K562 (cell line): ENCODE measurements around the gene DOCK3. TPM values are rescaled to one million over a fixed set of nuclear protein-coding genes. Genes with fewer than 3 reads are reported as not detected.

Source experiments
- ATAC-seq: fragments of 200-7000 bp; cut with Tn5 transposase; 3 replicates; pipeline ENCODE4 v1.9.1; 2020; ENCODE audit warnings: moderate library complexity
- BruUV-seq: library from RNA; stranded (reverse); fragments of 400-500 nt; replicated peaks from 2 replicates; lab custom pipeline; 2021; lab: Mats Ljungman, UMichigan
- CTCF ChIA-PET: fragments of 300-600 bp; formaldehyde crosslinking; extraction: SDS; loops from one replicate; lab custom pipeline; 2021; ENCODE audit warnings: low intra/inter-chr PET ratio; lab: Yijun Ruan, JAX
- POLR2A ChIA-PET: fragments of 300-600, 350-650 bp; sonication (Branson Sonifier 250); formaldehyde crosslinking; extraction: SDS; loops from one replicate; lab custom pipeline; 2021; ENCODE audit warnings: antibody characterized with exemption, inconsistent platforms; lab: Yijun Ruan, JAX
- DNase-seq, 4 experiments: peaks; one replicate each; pipeline versions ENCODE4 v3.0.0 to v3.0.0-alpha.2; 2011 to 2018; ENCODE audit warnings: low spot score in 3 of 4, mixed read lengths in 3 of 4; ENCODE audit errors: extremely low read depth in 1 of 4
- FAIRE-seq: peaks from 2 replicates; lab custom pipeline; 2011; peaks lifted over from hg19 to GRCh38; lab: Jason Lieb, UNC
- H2AFZ ChIP-seq: 2 replicates; pipeline ENCODE4 v1.6.0; 2011; ENCODE audit warnings: low read depth, low read length, control low read depth, inconsistent platforms
- H3K27ac ChIP-seq: fragments of 200-600 bp; 3 replicates; pipeline ENCODE4 v1.8.0; 2011; ENCODE audit warnings: low read depth, mild to moderate bottlenecking, control low read depth, inconsistent platforms, low read length, moderate library complexity, mixed read lengths; ENCODE audit errors: extremely low read depth
- H3K27me3 ChIP-seq, 2 experiments: fragments of 300-600 bp in 1 of 2; 2 replicates in 1 of 2; 3 replicates in 1 of 2; pipeline versions ENCODE4 v1.6.0 to v1.8.0; 2011; ENCODE audit warnings: inconsistent platforms in 2 of 2, low read length in 2 of 2, mild to moderate bottlenecking in 1 of 2, mixed read lengths in 1 of 2, moderate library complexity in 1 of 2; ENCODE audit not compliant: control insufficient read depth in 2 of 2, insufficient read depth in 2 of 2
- H3K36me3 ChIP-seq: fragments of 300-600 bp; 3 replicates; pipeline ENCODE4 v1.8.0; 2011; ENCODE audit warnings: mild to moderate bottlenecking, low read length, inconsistent platforms; ENCODE audit not compliant: control insufficient read depth, insufficient read depth
- H3K4me1 ChIP-seq, 2 experiments: fragments of 200-600 bp in 1 of 2; replicated peaks in 1 of 2; 2 replicates in 1 of 2; 3 replicates in 1 of 2; pipeline versions ENCODE4 v1.5.1 to v1.8.0; 2011; ENCODE audit warnings: inconsistent platforms in 2 of 2, low read length in 2 of 2, mild to moderate bottlenecking in 1 of 2, mixed read lengths in 1 of 2, moderate library complexity in 1 of 2; ENCODE audit not compliant: control insufficient read depth in 2 of 2, insufficient read depth in 2 of 2
- H3K4me2 ChIP-seq: 2 replicates; pipeline ENCODE4 v1.6.1; 2011; ENCODE audit warnings: low read length, control low read depth, inconsistent platforms, mixed read lengths; ENCODE audit not compliant: insufficient read depth
- H3K4me3 ChIP-seq: fragments of 200-600 bp; sonication (generic), shearing (Covaris generic); 2 replicates; pipeline ENCODE4 v1.5.1; 2016; ENCODE audit warnings: control low read depth, inconsistent platforms
- H3K79me2 ChIP-seq: fragments of 200-600 bp; 3 replicates; pipeline ENCODE4 v1.8.0; 2011; ENCODE audit warnings: low read length, inconsistent platforms; ENCODE audit not compliant: control insufficient read depth, insufficient read depth
- H3K9ac ChIP-seq, 2 experiments: 2 replicates each; pipeline versions ENCODE4 v1.6.0 to v1.6.1; 2011; ENCODE audit warnings: low read depth in 2 of 2, low read length in 2 of 2, control low read depth in 1 of 2, inconsistent platforms in 1 of 2, mild to moderate bottlenecking in 1 of 2, mixed read lengths in 1 of 2; ENCODE audit not compliant: insufficient read depth in 1 of 2
- H3K9me1 ChIP-seq: one replicate; pipeline ENCODE4 v1.6.0; 2011; ENCODE audit warnings: inconsistent platforms, mild to moderate bottlenecking, low read length, moderate library complexity; ENCODE audit not compliant: control insufficient read depth, insufficient read depth
- H3K9me3 ChIP-seq: replicated peaks from 2 replicates; pipeline ENCODE4 v1.5.1; 2011; ENCODE audit warnings: low read depth, low read length, inconsistent platforms; ENCODE audit not compliant: control insufficient read depth, insufficient read depth
- H4K20me1 ChIP-seq: replicated peaks from 2 replicates; pipeline ENCODE4 v1.6.1; 2011; ENCODE audit warnings: low read length, inconsistent platforms, mixed read lengths; ENCODE audit not compliant: control insufficient read depth, insufficient read depth
- CCAR2 ChIP-seq: fragments of 200-400 bp; formaldehyde crosslinking; IDR thresholded peaks from 2 replicates; pipeline ENCODE4 v1.6.1; 2017; ENCODE audit warnings: mild to moderate bottlenecking, low read depth, low read length
- CGGBP1 ChIP-seq: fragments of 250-450 bp; sonication (Bioruptor Pico); IDR thresholded peaks from 2 replicates; pipeline ENCODE4 v1.9.0; 2021; ENCODE audit warnings: mild to moderate bottlenecking
- CTBP1 ChIP-seq: fragments of 450-650 bp; IDR thresholded peaks from 2 replicates; pipeline ENCODE4 v1.6.1; 2016; ENCODE audit warnings: borderline replicate concordance
- DPF2 ChIP-seq: fragments of 450-650 bp; IDR thresholded peaks from 2 replicates; pipeline ENCODE4 v1.6.1; 2016
- FOSL1 ChIP-seq: fragments of 200-800 bp; sonication (Bioruptor generic); conservative IDR thresholded peaks from 2 replicates; pipeline ENCODE4 v1.6.1; 2016; ENCODE audit warnings: missing genetic modification characterization, missing compliant biosample characterization
- KAT8 ChIP-seq: fragments of 450-650 bp; IDR thresholded peaks from 2 replicates; pipeline ENCODE4 v1.6.1; 2016; ENCODE audit warnings: low read depth, mild to moderate bottlenecking
- MITF ChIP-seq: IDR thresholded peaks from 2 replicates; pipeline ENCODE4 v1.6.1; 2014; ENCODE audit warnings: antibody characterized with exemption
- MLLT1 ChIP-seq, 2 experiments: fragments of 450-650 bp; IDR thresholded peaks; 2 replicates each; pipeline ENCODE4 v1.6.1; 2016
- NFIX ChIP-seq: fragments of 250-450 bp; sonication (Bioruptor Pico); IDR thresholded peaks from 2 replicates; pipeline ENCODE4 v1.4.0; 2020; ENCODE audit warnings: low read depth, mild to moderate bottlenecking, moderate library complexity
- NONO ChIP-seq, 2 experiments: fragments of 200-400 bp in 1 of 2; fragments of 450-650 bp in 1 of 2; formaldehyde crosslinking in 1 of 2; IDR thresholded peaks; 2 replicates each; pipeline ENCODE4 v1.6.1; 2017; ENCODE audit warnings: low read depth in 2 of 2, mild to moderate bottlenecking in 2 of 2, moderate library complexity in 2 of 2, low read length in 1 of 2
- PATZ1 ChIP-seq: fragments of 250-450 bp; sonication (Bioruptor Pico); IDR thresholded peaks from 2 replicates; pipeline ENCODE4 v1.5.0; 2020; ENCODE audit warnings: mild to moderate bottlenecking, borderline replicate concordance
- SIN3B ChIP-seq: fragments of 450-650 bp; IDR thresholded peaks from 2 replicates; pipeline ENCODE4 v1.6.1; 2017; ENCODE audit warnings: low read depth, mild to moderate bottlenecking, moderate library complexity
- U2AF1 ChIP-seq: fragments of 200-400 bp; formaldehyde crosslinking; optimal IDR thresholded peaks from 2 replicates; pipeline ENCODE3; 2017; ENCODE audit warnings: mild to moderate bottlenecking, low read depth, low read length, moderate library complexity
- ZBTB34 ChIP-seq: fragments of 250-450 bp; sonication (Bioruptor Pico); IDR thresholded peaks from 2 replicates; pipeline ENCODE4 v1.8.0; 2021; ENCODE audit warnings: mild to moderate bottlenecking, moderate library complexity
- ZFX ChIP-seq: sonication (generic); formaldehyde crosslinking; IDR thresholded peaks from 2 replicates; pipeline ENCODE4 v1.8.0; 2022; ENCODE audit warnings: mild to moderate bottlenecking, missing genetic modification reagents, moderate library complexity
- ZNF23 ChIP-seq: fragments of 250-450 bp; sonication (Bioruptor Pico); IDR thresholded peaks from 2 replicates; pipeline ENCODE4 v1.4.0; 2020; ENCODE audit warnings: mild to moderate bottlenecking
- ZNF324 ChIP-seq: fragments of 250-450 bp; sonication (Bioruptor Pico); IDR thresholded peaks from 2 replicates; pipeline ENCODE4 v1.4.0; 2020; ENCODE audit warnings: mild to moderate bottlenecking
- in situ Hi-C: fragments of 300-500 bp; cut with MboI; formaldehyde crosslinking; loops from 4 replicates; pipeline ENCODE4 v1.15.0; 2018; ENCODE audit warnings: inconsistent platforms, mixed read lengths
- intact Hi-C: fragments of 100-400 bp; cut with micrococcal nuclease; formaldehyde crosslinking; loops from 2 replicates; pipeline ENCODE4 v1.14.2; 2022
- polyA plus RNA-seq, 8 experiments: library from polyadenylated mRNA; depleted of rRNA in 4 of 8; stranded (reverse) in 5 of 8; unstranded in 3 of 8; fragments of >200 nt; fragmentation: Nextera tagmentation in 2 of 8; fragmentation: Illumina TruSeq in 1 of 8; extraction: Ambion mirVana in 2 of 8; extraction: Trizol in 1 of 8; gene quantifications; 2 replicates each; pipeline versions ENCODE4 v1.2.1 to v1.2.3, GENCODE V29; 2011 to 2014; ENCODE audit warnings: inconsistent platforms in 1 of 8, missing spikeins in 1 of 8
- total RNA-seq, 7 experiments: library from RNA; depleted of rRNA in 6 of 7; stranded (reverse); fragments of >200 nt in 6 of 7; fragmentation: Illumina TruSeq in 2 of 7; extraction: Trizol in 2 of 7; gene quantifications; 2 replicates each; pipeline versions ENCODE4 v1.2.1 to v1.2.3, GENCODE V29; 2011 to 2021; ENCODE audit warnings: low replicate concordance in 1 of 7

DOCK3 gene
- total and polyA plus RNA-seq, 9 of the 15 experiments (the other 6 are each of a cell fraction or from before 2014, with no cell fraction given), result under 0.01 to 0.03 (median 0.01) TPM; not detected in 4

- TF ChIP-seq ZNF23 (CRISPR knock-in tag), result no peak
- TF ChIP-seq, all 486 proteins: peak for 0
These were observed 593.4 kb downstream of the DOCK3 start (continued) for GRCh38 chr3:51268132-51268531.

GRCh38 chr3:51269466-51269865 is 594.7 kb downstream of the DOCK3 start:
- H3K27me3 ChIP-seq, result no peaks in the 10 kb centered on the region
- no peak overlapping the region for H3K4me3 ChIP-seq
- H3K79me2 ChIP-seq, result no peaks in the 10 kb centered on the region
- no peaks in the 10 kb centered on the region for H3K9me1 ChIP-seq
- BruUV-seq, result no TSS peak
- no peak overlapping the region for H3K27ac ChIP-seq
- in situ Hi-C loops, result no loop called here
- no peak overlapping the region for H3K9ac ChIP-seq
- DNase-seq (no peak), ATAC-seq (no peak), FAIRE-seq (no peak)
- POLR2A ChIA-PET, result no interaction called here
- H3K4me1 ChIP-seq, result no peaks in the 10 kb centered on the region
- H3K9me3 ChIP-seq, result no peaks in the 10 kb centered on the region
- no peaks in the 10 kb centered on the region for H4K20me1 ChIP-seq
- no peaks in the 10 kb centered on the region for H3K36me3 ChIP-seq
- CTCF ChIA-PET, result no interaction called here
- H3K4me2 ChIP-seq, result no peak overlapping the region
- H2AFZ ChIP-seq, result no peak overlapping the region
- intact Hi-C loops, result no loop called here
- TF ChIP-seq PATZ1 (CRISPR knock-in tag) (no peak), ZNF324 (no peak), NFIX (no peak), CTBP1 (no peak), CCAR2 (no peak), KAT8 (no peak), DPF2 (no peak), ZFX (CRISPR knock-in tag) (no peak), U2AF1 (no peak), MLLT1 (IDR thresholded peaks at IDR 0.05) (no peak), ZBTB34 (CRISPR knock-in tag) (no peak), FOSL1 (tag) (no peak), MITF (no peak), CGGBP1 (CRISPR knock-in tag) (no peak), SIN3B (no peak), NONO (IDR thresholded peaks at IDR 0.05; ENCODE audit: low read depth in 2 of 2, low read length in 1 of 2) (no peak)
